Loucy (cell line): ENCODE results near the gene CDKN1A.

Experiments used
- EZH2phosphoT487 ChIP-seq: fragments of 200-600 bp; IDR thresholded peaks from 2 replicates; pipeline ENCODE4 v1.6.1; 2018; ENCODE audit warnings: antibody characterized with exemption, mild to moderate bottlenecking, moderate library complexity, borderline replicate concordance
- TF ChIP-seq, protein P1 (sequence below): fragments of 200-600 bp; sonication (generic); conservative IDR thresholded peaks from 2 replicates; pipeline ENCODE4 v1.5.1; 2014; ENCODE audit warnings: mild to moderate bottlenecking, antibody characterized with exemption, low read length

DNA sequence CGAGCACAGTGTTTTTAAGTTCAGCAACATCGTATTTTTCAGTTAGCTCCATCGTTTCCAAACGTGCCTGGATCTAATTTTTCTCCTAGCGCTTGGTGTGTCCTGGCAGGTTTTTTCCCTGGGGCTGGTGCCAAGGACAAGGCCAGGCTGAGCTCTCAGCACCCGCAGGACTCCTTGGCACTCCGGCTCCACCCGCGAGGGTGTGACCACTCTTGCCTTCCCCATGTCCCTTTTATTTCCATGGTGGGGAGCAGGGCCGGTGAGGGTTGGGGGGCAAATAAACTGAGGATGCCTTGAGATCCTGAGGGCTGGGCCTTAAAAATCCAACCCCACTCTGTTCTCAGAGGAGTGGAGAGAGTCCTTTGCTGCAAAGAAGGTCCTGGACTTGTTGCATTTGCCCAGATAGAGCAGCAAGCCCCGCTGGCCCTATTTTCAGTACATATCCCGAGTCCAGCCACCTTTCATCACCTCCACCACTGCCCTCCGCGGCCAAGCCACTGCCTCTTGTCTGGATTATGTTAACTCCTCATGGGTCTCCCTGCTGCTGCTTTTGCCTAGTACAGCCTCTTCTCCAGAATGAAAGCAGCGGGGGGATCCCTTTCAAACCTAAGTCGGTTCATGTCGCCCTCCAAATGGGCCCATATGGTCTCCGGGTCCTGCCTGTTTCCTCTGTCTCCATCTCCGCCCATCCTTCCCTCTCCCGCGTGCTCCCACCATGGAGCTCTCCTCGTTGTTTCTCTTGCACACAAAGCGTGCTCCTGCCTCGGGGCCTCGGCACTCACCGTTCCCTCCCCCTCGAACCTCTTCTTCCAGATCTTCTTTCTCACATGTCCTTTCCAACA is 14.6 kb downstream of the CDKN1A start:
- TF ChIP-seq, protein P1, sequence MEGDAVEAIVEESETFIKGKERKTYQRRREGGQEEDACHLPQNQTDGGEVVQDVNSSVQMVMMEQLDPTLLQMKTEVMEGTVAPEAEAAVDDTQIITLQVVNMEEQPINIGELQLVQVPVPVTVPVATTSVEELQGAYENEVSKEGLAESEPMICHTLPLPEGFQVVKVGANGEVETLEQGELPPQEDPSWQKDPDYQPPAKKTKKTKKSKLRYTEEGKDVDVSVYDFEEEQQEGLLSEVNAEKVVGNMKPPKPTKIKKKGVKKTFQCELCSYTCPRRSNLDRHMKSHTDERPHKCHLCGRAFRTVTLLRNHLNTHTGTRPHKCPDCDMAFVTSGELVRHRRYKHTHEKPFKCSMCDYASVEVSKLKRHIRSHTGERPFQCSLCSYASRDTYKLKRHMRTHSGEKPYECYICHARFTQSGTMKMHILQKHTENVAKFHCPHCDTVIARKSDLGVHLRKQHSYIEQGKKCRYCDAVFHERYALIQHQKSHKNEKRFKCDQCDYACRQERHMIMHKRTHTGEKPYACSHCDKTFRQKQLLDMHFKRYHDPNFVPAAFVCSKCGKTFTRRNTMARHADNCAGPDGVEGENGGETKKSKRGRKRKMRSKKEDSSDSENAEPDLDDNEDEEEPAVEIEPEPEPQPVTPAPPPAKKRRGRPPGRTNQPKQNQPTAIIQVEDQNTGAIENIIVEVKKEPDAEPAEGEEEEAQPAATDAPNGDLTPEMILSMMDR, result no peak
- TF ChIP-seq EZH2phosphoT487, result no peak
